ENCODE data around the gene C1QTNF4. TPM values are rescaled to one million over a fixed set of nuclear protein-coding genes. Genes with fewer than 3 reads are reported as not detected.

Gene C1QTNF4
- total and polyA plus RNA-seq, 2 of the 4 experiments (the other 2 are of a cell fraction): 0.12 TPM; not detected in 1

DNA sequence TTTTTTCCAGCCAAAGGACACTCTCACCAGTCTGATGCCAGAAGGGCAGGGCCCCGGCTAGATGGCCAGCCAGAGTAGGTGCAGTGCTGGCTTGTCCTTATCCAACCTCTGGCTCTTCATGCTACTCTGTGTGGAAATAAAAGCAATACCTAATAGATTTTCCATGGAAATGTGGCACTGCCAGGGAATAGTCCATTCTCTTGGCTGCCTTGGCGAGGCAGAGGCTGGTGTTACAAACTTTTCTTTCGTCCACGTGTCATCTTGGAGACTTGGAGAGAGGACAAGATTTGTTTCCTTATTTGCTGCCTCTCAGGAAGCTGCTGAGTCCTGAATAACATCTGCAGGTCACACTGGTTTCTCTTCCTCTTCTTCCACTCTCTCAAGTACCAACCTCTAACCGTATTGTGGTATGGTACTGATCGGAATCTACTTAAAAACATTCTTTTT, 17.2 kb upstream of the C1QTNF4 start:
- Histone ChIP-seq H3K14ac (replicated peaks; ENCODE audit: low read depth, low read length) (no peak overlapping the region), H3K36me3 (ENCODE audit: control insufficient read depth, insufficient read depth, low read length) (peaks cover 4% of the 10 kb centered on the region; the same call in 1 of the 2 replicates), H2AK5ac (ENCODE audit: low read depth, low read length) (no peak overlapping the region), H4K5ac (ENCODE audit: low read depth, low read length) (no peak overlapping the region), H3K27me3 (ENCODE audit: control insufficient read depth, insufficient read depth, low read length) (no peaks in the 10 kb centered on the region), H4K20me1 (ENCODE audit: insufficient read depth, low read length) (peaks cover 7% of the 10 kb centered on the region; the same call in 1 of the 2 replicates), H3K9me1 (ENCODE audit: insufficient read depth, low read length) (peaks cover 6% of the 10 kb centered on the region), H2BK5ac (ENCODE audit: low read depth, low read length, poor library complexity, severe bottlenecking) (no peak overlapping the region), H2AFZ (replicated peaks; ENCODE audit: low read length, poor library complexity) (no peak overlapping the region), H3K18ac (ENCODE audit: low read depth, low read length) (no peak overlapping the region), H3K56ac (ENCODE audit: extremely low read depth, insufficient read depth, low read length) (no peak overlapping the region), H4K91ac (ENCODE audit: insufficient read depth, low read depth, low read length) (no peak overlapping the region), H3K4me2 (ENCODE audit: low read depth, low read length) (no peak overlapping the region), H3K23ac (ENCODE audit: low read depth, low read length) (no peak overlapping the region), H3K4me3 (ENCODE audit: insufficient read depth, low read depth, low read length) (no peak overlapping the region), H3K79me1 (ENCODE audit: low read depth in 1 of 2, low read length in 2 of 2) (no peaks in the 10 kb centered on the region), H2BK20ac (ENCODE audit: low read depth, low read length) (no peak overlapping the region), H3K27ac (ENCODE audit: insufficient read depth, low read length) (no peak overlapping the region), H3K4ac (ENCODE audit: low read depth, low read length) (no peak overlapping the region), H3K9me3 (ENCODE audit: control insufficient read depth, insufficient read depth, low read length) (no peaks in the 10 kb centered on the region), H3K4me1 (ENCODE audit: control insufficient read depth, insufficient read depth, low read length) (peaks cover 8% of the 10 kb centered on the region), H4K8ac (ENCODE audit: low read depth in 2 of 2, low read length in 2 of 2) (no peak overlapping the region), H2AK9ac (replicated peaks; ENCODE audit: low read depth, low read length, poor library complexity) (no peak overlapping the region), H2BK15ac (ENCODE audit: low read depth, low read length) (no peak overlapping the region), H3K9ac (ENCODE audit: low read depth, low read length) (no peak overlapping the region), H2BK120ac (ENCODE audit: low read depth, low read length) (no peak overlapping the region)
- DNase-seq (no peak), ATAC-seq (ENCODE audit: low read depth) (no peak)
- no peak for TF ChIP-seq SMC3 (IDR thresholded peaks at IDR 0.05; ENCODE audit: low read depth, low read length)
- no peak for TF ChIP-seq MAFK (IDR thresholded peaks at IDR 0.05; ENCODE audit: low read depth, low read length)
- TF ChIP-seq USF2 (IDR thresholded peaks at IDR 0.05; ENCODE audit: low read depth, low read length): no peak
- in situ Hi-C loops (cut with MboI; ENCODE audit: low sequenced_read_pairs): loop anchor here (10.0 kb wide), 1 partner anchor 127 kb away; no protein-coding TSS in a partner anchor
- ChIA-PET CTCF (no interaction called here), POLR2A (ENCODE audit: unreplicated experiment) (no interaction called here)
- dilution Hi-C loops (cut with HindIII; ENCODE audit: low sequenced_read_pairs, unreplicated experiment): no loop called here
- intact Hi-C loops (cut with micrococcal nuclease): no loop called here
- WGBS, 2 experiments (ENCODE audit: extremely low coverage in 2 of 2, insufficient read length in 1 of 2): 90% methylated on average over 2 of the region's 6 CpGs; no CpG with 5 or more reads in 1 of the 2 experiments
- no TSS peak for BruUV-seq (replicated peaks)
